Mammary epithelial cell (primary cell): ENCODE measurements around the gene HOXB8.

Source experiments
- CTCF ChIP-seq, 2 donors: IDR thresholded peaks in 1 of 2; conservative IDR thresholded peaks in 1 of 2; 2 replicates each; pipeline ENCODE4 v1.5.1; 2011 to 2012; ENCODE audit warnings: inconsistent platforms in 2 of 2, low read length in 2 of 2, mild to moderate bottlenecking in 2 of 2, control low read depth in 1 of 2, low read depth in 1 of 2; ENCODE audit not compliant: insufficient read depth in 1 of 2; ENCODE audit errors: extremely low read depth in 1 of 2
- EZH2 ChIP-seq: IDR thresholded peaks from 2 replicates; pipeline ENCODE4 v1.6.1; 2012; ENCODE audit warnings: low read length, inconsistent platforms, borderline replicate concordance

- TF ChIP-seq CTCF (conservative IDR thresholded peaks at IDR 0.05 in 1 of 2, IDR thresholded peaks at IDR 0.05 in 1 of 2; ENCODE audit: extremely low read depth in 1 of 2, insufficient read depth in 1 of 2, low read depth in 1 of 2, low read length in 2 of 2) (no peak), EZH2 (no peak)
These were observed 28.6 kb upstream of the HOXB8 start for GRCh38 chr17:48643697-48644012.
